ENCODE results near the gene ZNF565.

DNA sequence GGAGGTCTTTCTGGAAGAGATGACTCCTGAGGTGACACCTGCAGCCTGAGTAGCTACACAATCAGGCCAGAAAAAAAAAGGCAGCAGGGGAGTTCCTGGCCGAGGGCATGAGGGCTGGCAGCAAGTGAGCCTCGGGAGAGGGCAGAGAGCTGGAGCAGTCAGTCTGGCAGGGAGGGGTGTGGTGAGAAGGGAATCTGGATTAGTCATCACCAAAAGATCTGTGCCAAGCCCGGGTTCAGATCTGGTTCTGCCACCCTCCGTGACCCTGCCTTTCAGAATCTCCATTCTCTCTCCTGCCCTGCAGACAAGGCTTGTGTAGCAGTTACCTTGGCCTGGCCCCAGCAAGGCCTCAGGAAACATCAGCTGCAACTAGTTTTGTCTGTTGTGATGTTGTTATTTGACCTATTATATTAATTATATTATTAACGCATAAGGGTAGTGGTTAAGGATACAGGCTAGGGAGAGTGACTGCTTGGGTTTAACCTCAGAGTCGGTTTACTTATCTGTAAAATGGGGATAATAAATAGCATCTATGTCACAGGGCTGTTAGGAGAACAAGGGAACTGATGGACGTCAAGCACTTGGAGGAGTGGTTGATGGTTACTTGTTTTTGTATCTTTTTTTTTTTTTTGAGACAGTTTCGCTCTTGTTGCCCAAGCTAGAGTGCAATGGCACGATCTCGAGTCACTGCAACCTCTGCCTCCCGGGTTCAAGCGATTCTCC is 77.3 kb downstream of the ZNF565 start:
- no peak for TF ChIP-seq EZH2 (IDR thresholded peaks at IDR 0.05; ENCODE audit: insufficient read depth, poor library complexity, severe bottlenecking)
- TF ChIP-seq EZH2phosphoT487 (IDR thresholded peaks at IDR 0.05; ENCODE audit: insufficient read depth, low read depth), result no peak

Data from GM23248 (cell line).